Bronchus fibroblast of lung (primary cell): Measurements from ENCODE around the gene ZNF30. TPM values are rescaled to one million over a fixed set of nuclear protein-coding genes. Genes with fewer than 3 reads are reported as not detected.

Experiments
- total RNA-seq: library from RNA; depleted of rRNA; stranded (reverse); fragments of >200 nt; gene quantifications from 2 replicates; pipeline ENCODE4 v1.2.3, GENCODE V29; 2015

ZNF30 gene
- total RNA-seq = 1.7 and 1.8 TPM in 2 replicates

DNA sequence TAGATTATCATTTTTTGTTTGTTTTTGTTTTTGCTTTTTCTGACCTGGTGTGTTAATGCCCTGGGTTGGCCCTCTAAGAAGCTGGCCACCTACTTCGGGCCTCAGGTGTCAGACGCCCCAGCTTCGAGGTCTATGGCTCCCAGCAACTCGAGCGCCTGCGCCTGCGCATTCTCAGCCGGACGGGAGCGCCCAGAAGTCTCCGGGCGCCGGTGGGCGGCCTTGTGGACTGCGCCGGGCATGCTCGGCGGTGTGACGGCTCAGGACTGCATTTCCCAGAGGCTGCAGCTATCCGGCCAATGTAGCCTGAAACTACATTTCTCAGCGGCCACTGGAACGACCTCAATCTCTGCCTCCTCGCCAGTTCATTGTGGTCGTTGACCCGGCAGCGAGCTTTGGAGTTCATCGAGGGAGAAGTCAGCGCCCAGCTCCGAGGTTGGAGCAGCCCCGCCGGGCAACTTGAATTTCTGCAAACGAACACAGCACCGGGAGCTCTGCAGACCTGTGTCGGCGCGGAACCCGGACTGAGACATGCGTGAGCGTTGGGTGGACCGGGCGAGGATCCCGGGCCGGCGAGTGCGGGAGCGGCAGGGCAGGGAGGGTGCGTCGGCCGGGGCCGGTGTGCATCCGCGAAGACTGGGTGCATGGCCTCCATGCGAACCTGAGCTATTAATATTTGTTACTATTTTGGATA lies at the start of gene ZNF30:
ZNF30 (plus strand) TSS at position 219 of the 691 bp plus-strand sequence. CDS start 3,045 bp downstream, outside the sequence.

DNA sequence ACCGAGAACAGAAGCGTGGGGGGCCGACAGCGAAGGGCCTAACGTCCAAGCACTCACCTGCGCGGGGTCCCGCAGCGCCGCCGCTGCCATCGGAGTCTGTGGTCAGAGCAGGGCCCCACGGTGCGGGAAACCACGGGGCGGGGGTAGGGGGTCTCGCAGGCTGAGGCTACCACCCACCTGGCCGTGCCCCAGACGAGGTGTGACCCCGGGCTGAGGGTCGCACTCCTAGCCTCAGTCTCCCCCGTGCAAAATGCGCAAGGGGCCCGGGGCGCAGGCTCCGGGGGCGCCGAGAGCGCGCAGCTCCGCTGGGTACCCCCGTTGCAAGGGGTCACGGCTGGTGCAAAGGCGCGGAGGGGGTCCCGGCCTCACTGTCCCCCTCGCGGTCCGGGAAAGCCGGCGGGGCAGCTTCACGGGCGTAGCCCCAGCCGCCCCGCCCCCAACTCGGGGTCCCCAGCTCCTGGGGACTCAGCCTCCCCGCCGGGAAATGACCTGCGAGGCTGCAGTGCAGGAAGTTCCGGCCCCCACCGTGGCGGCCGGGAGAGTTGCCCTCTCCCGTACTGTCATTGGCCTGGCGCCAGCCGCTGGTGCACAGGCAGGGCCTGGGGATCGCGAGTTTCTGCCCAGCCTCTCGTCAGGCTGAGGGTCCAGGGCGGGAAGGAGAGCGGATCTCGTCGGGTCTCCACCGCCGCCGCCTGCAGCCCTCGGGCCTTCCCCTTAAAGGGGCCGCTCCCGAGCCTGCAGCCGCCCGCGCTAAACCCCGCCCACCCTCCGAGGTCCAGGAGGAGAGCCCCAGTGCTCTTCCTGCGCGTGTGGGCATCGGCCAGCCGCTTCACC lies 37.1 kb downstream of the ZNF30 start, which contains the start of gene ZNF792:
ZNF792 (minus strand) TSS at position 657 of the 834 bp plus-strand sequence; CDS start at position 90, 567 bp downstream.

Other genes with a start within 250 kb of the ZNF30 start
- 0.74 TPM in 1 of 2 replicates, not detected in the other for gene SCGB2B2, start 249.7 kb upstream of the ZNF30 start, total RNA-seq
- 5.6 and 7.7 TPM in 2 replicates for gene ZNF302, start 249.2 kb upstream of the ZNF30 start, total RNA-seq
- 7.9 and 10.3 TPM in 2 replicates for gene ZNF181, start 192.7 kb upstream of the ZNF30 start, total RNA-seq
- gene ZNF599, start 153.7 kb upstream of the ZNF30 start, total RNA-seq = 10.6 and 14.1 TPM in 2 replicates
- gene ZNF792, start 37.3 kb downstream of the ZNF30 start, total RNA-seq = 2.0 and 2.2 TPM in 2 replicates
- 33.5 and 37.3 TPM in 2 replicates for gene GRAMD1A, start 73.4 kb downstream of the ZNF30 start, total RNA-seq
- 4.0 and 4.3 TPM in 2 replicates for gene SCN1B, start 103.6 kb downstream of the ZNF30 start, total RNA-seq
- gene HPN, start 114.8 kb downstream of the ZNF30 start, total RNA-seq = not detected in 2 replicates
- gene FXYD3, start 188.9 kb downstream of the ZNF30 start, total RNA-seq = not detected in 2 replicates
- gene LGI4, start 208.2 kb downstream of the ZNF30 start, total RNA-seq = not detected in 2 replicates
- 0.50 and 1.8 TPM in 2 replicates for gene FXYD1, start 211.9 kb downstream of the ZNF30 start, total RNA-seq
- not detected in 2 replicates for gene FXYD7, start 216.4 kb downstream of the ZNF30 start, total RNA-seq
- gene FXYD5, start 227.8 kb downstream of the ZNF30 start, total RNA-seq = 120 and 124 TPM in 2 replicates